ENCODE results near the gene QSOX2. TPM values are rescaled to one million over a fixed set of nuclear protein-coding genes. Genes with fewer than 3 reads are reported as not detected.

Gene QSOX2
- total and polyA plus RNA-seq, 8 donors, result 6.8 to 19.1 (median 10.9) TPM

DNA sequence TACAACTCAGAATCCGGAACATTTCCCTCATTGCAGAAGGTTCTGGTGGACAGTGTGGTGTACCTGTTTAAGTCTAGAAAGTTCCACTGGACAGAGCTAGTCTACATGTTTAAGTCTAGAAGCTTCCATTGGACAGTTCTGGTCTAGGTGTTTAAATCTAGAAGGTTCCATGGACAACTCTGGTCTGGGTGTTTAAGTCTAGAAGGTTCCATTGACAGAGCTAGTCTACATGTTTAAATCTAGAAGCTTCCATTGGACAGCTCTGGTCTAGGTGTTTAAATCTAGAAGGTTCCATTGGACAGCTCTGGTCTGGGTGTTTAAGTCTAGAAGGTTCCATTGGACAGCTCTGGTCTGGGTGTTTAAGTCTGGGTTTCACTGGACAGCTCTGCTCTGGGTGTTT, 33.3 kb upstream of the QSOX2 start:
- DNase-seq, result no peak
- peaks cover 10 to 12% (median 12%) of the 10 kb centered on the region in 3 donors for H3K4me1 ChIP-seq
- FAIRE-seq, result no peak
- H3K4me3 ChIP-seq, result no peak overlapping the region
- TF ChIP-seq CTCF (IDR thresholded peaks at IDR 0.05), result no peak
- intact Hi-C loops (cut with DNase I), result loop anchor here in 1 of 3 donors (10.0 kb wide), 1 partner anchor 104 kb away; no protein-coding TSS in a partner anchor
- H3K9me3 ChIP-seq, result no peaks in the 10 kb centered on the region
- H3K27ac ChIP-seq, result no peak overlapping the region
- no peaks in the 10 kb centered on the region for H3K27me3 ChIP-seq
- no peak for ATAC-seq
- no peaks in the 10 kb centered on the region for H3K36me3 ChIP-seq
- WGBS, 2 donors, result 91 to 97% methylated on average over 1 of the region's 1 CpG

GRCh38 chr9:136278221-136278620, 32.6 kb upstream of the QSOX2 start:
- Histone ChIP-seq H3K27ac (no peak overlapping the region), H3K9me3 (no peaks in the 10 kb centered on the region), H3K36me3 (no peaks in the 10 kb centered on the region), H3K27me3 (no peaks in the 10 kb centered on the region), H3K4me1 (peaks cover 7 to 12% (median 10%) of the 10 kb centered on the region in 3 donors), H3K4me3 (no peak overlapping the region)
- FAIRE-seq (no peak), DNase-seq (peak in 1 of 6 donors; percentile 40), ATAC-seq (no peak)
- intact Hi-C loops (cut with DNase I), result loop anchor here in 1 of 3 donors (10.0 kb wide), 1 partner anchor 103 kb away; no protein-coding TSS in a partner anchor
- TF ChIP-seq CTCF (IDR thresholded peaks at IDR 0.05), result no peak
- WGBS, 2 donors, result 87 to 93% methylated on average over 9 of the region's 9 CpGs

DNA sequence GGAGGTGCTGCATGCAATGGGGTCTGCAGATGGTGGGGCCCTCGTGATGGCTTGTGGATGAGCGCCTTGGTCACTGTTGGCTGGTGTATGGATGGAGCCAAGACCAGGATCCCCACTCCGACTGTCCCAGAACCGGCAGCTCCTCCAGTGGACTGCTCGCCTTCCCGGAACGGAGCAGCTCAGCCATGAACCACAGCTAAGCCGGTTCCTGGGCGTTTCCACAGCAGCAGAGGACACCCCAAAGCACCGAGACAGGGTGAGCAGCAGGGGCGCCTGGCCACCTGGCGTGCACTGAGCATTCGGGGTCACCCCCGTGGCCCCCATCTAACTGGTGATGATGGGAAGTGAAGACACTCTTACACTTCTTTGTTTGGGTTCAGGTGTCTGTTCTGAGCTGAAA, 32.1 kb upstream of the QSOX2 start:
- Histone ChIP-seq H3K4me1 (peaks cover 7 to 10% (median 9%) of the 10 kb centered on the region in 3 donors), H3K27me3 (no peaks in the 10 kb centered on the region), H3K36me3 (no peaks in the 10 kb centered on the region), H3K27ac (no peak overlapping the region), H3K9me3 (no peaks in the 10 kb centered on the region), H3K4me3 (no peak overlapping the region)
- FAIRE-seq (no peak), ATAC-seq (no peak), DNase-seq (peak in 1 of 6 donors; percentile 62)
- intact Hi-C loops (cut with DNase I), result loop anchor here in 1 of 3 donors (10.0 kb wide), 1 partner anchor 103 kb away; no protein-coding TSS in a partner anchor
- WGBS, 2 donors, result 89 to 90% methylated on average over 14 of the region's 14 CpGs
- no peak for TF ChIP-seq CTCF (IDR thresholded peaks at IDR 0.05)

DNA sequence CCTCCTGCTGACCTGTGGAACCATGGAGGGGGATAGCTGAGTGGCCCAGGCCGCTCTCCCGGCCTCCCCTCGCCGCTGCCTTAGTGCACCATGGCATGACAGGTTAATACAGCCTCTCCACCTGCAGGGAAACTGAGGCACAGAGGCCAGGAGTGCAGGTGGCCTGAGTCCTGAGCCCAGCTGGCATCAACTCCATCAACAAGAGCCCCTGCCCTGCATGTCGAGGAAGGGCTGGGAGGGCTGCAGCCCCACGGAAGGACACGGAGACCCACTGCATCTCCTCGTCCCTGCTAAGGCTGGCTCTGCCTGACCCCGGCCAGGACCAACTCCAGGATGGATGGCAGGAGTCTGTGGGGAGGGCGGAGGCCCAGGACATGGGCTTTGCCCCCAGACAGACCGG, 31.1 kb upstream of the QSOX2 start:
- no peak for TF ChIP-seq CTCF (IDR thresholded peaks at IDR 0.05)
- intact Hi-C loops (cut with DNase I), result loop anchor here in 1 of 3 donors (10.0 kb wide), 1 partner anchor 102 kb away; no protein-coding TSS in a partner anchor

More for the DNA sequence above, 31.1 kb upstream of the QSOX2 start:
- 75 to 77% methylated on average over 11 of the region's 11 CpGs for WGBS, 2 donors
- no peaks in the 10 kb centered on the region for H3K27me3 ChIP-seq
- H3K27ac ChIP-seq, result no peak overlapping the region
- no peak overlapping the region for H3K4me3 ChIP-seq
- FAIRE-seq, result no peak
- no peaks in the 10 kb centered on the region for H3K36me3 ChIP-seq
- H3K4me1 ChIP-seq, result peaks cover 0 to under 1% (median 0%) of the 10 kb centered on the region in 3 donors
- no peaks in the 10 kb centered on the region for H3K9me3 ChIP-seq
- DNase-seq, result peak in 1 of 6 donors; percentile 53
- ATAC-seq, result no peak

Data from pancreas (tissue), 10 donors.